Right lobe of liver (tissue), 6 donors: ENCODE measurements around the gene KLRC1. TPM values are rescaled to one million over a fixed set of nuclear protein-coding genes. Genes with fewer than 3 reads are reported as not detected.
"Not testable (repeated sequence)": the region's sequence is repeated elsewhere in the genome, so short reads cannot be mapped to it uniquely, and the experiment has no call there.

Experiments used
- ATAC-seq, 4 donors: fragments of 200-7000 bp; cut with Tn5 transposase; one replicate each; pipeline ENCODE4 v1.9.1; 2020; ENCODE audit warnings: mild to moderate bottlenecking in 4 of 4, moderate library complexity in 4 of 4
- DNase-seq, 3 donors: peaks; one replicate each; pipeline ENCODE4 v3.0.0-alpha.2; 2020
- H3K27ac ChIP-seq, 3 donors: fragments of 200-600 bp; one replicate each; pipeline ENCODE4 v1.8.0; 2022
- H3K27me3 ChIP-seq, 2 donors: fragments of 200-600 bp; one replicate each; pipeline ENCODE4 v1.8.0; 2022
- H3K36me3 ChIP-seq, 4 donors: fragments of 200-600 bp; sonication (generic) in 1 of 4; one replicate each; pipeline versions ENCODE4 v1.5.1 to v1.8.0; 2017 to 2022; ENCODE audit warnings: control low read depth in 1 of 4
- H3K4me1 ChIP-seq, 4 donors: fragments of 200-600 bp; sonication (generic) in 1 of 4; one replicate each; pipeline versions ENCODE4 v1.5.1 to v1.8.0; 2017 to 2022; ENCODE audit warnings: control low read depth in 1 of 4
- H3K4me3 ChIP-seq, 3 donors: fragments of 200-600 bp; one replicate each; pipeline ENCODE4 v1.8.0; 2022
- H3K9me3 ChIP-seq, 4 donors: fragments of 200-600 bp; sonication (generic) in 1 of 4; one replicate each; pipeline versions ENCODE4 v1.5.1 to v1.8.0; 2017 to 2022; ENCODE audit warnings: control low read depth in 1 of 4
- CTCF ChIP-seq, 4 donors: fragments of 200-600 bp in 3 of 4; fragments of 450-650 bp in 1 of 4; IDR thresholded peaks; one replicate each; pipeline versions ENCODE4 v1.5.1 to v1.8.0; 2016 to 2022; ENCODE audit warnings: antibody characterized with exemption in 4 of 4, mild to moderate bottlenecking in 2 of 4
- POLR2A ChIP-seq: fragments of 450-650 bp; IDR thresholded peaks from one replicate; pipeline ENCODE4 v1.6.1; 2017; ENCODE audit warnings: antibody characterized with exemption, mild to moderate bottlenecking
- WGBS: methylation state at CpG from one replicate; pipeline ENCODE4 v1.1.6; 2018; ENCODE audit warnings: low coverage, low lambda C conversion rate; ENCODE audit not compliant: insufficient coverage; ENCODE audit errors: missing lambda C conversion rate; 5-methylcytosine and 5-hydroxymethylcytosine counted together
- intact Hi-C, 2 donors: fragments of 100-400 bp; cut with DNase I; formaldehyde crosslinking; loops; one replicate each; pipeline versions ENCODE4 v1.11.2 to v1.14.1; 2022
- total RNA-seq, 6 experiments: library from RNA; depleted of rRNA in 2 of 6; stranded (reverse); fragments of >200 nt in 2 of 6; fragmentation: NEBNext Ultra II Directional in 3 of 6; extraction: Animal tissue kit (Norgen Biotek cat#: 25700) in 3 of 6; gene quantifications; one replicate each; pipeline versions ENCODE4 v1.1.0 to v1.2.4, GENCODE V29; 2016 to 2023
- donor health status: DM: no; HTN: yes; CAD: no.
- donor health status: DM: no; HTN: no; CAD: no.
- donor health status: DM: no; HTN: no; CAD: no.
- donor health status: DM: no; HTN: yes; CAD: no.
- donor health status: DM: no; HTN: yes; CAD: no.

KLRC1 gene
- total RNA-seq, 6 experiments from 2014 or later, result 0.20 to 0.61 (median 0.28) TPM; not detected in 2

GRCh38 chr12:10397296-10397695 is 55.9 kb downstream of the KLRC1 start:
- Histone ChIP-seq H3K4me3 (no peak overlapping the region), H3K27ac (no peak overlapping the region), H3K9me3 (no peaks in the 10 kb centered on the region), H3K36me3 (no peaks in the 10 kb centered on the region), H3K27me3 (no peaks in the 10 kb centered on the region), H3K4me1 (no peaks in the 10 kb centered on the region)
- TF ChIP-seq POLR2A, result no peak
- no peak for TF ChIP-seq CTCF (IDR thresholded peaks at IDR 0.05)
- ATAC-seq (no peak), DNase-seq (no peak)
- 58% methylated on average over 2 of the region's 2 CpGs for WGBS
- intact Hi-C loops, result no loop called here

GRCh38 chr12:10396176-10396575 is 57.0 kb downstream of the KLRC1 start:
- DNase-seq, intact Hi-C loops, H3K36me3 ChIP-seq, ATAC-seq, H3K27ac ChIP-seq, H3K4me1 ChIP-seq, H3K4me3 ChIP-seq, H3K27me3 ChIP-seq, H3K9me3 ChIP-seq: not testable (repeated sequence)
- 85% methylated on average over 15 of the region's 15 CpGs for WGBS

Other genes with a start within 250 kb of the KLRC1 start
- 100 to 1,000 TPM in 1 of 6 experiments, 10 to 100 TPM in 5; 59.5 to 123 (median 83.4) TPM for gene GABARAPL1, start 240.5 kb downstream of the KLRC1 start, total RNA-seq
- gene KLRD1, start 145.5 kb downstream of the KLRC1 start, total RNA-seq, result 1 to 10 TPM in 3 of 6 experiments, under 1 TPM in 3; 0.68 to 2.3 (median 1.1) TPM
- 1 to 10 TPM in 3 of 6 experiments, under 1 TPM in 3; 0.24 to 1.5 (median 1.0) TPM for gene KLRK1, start 63.3 kb downstream of the KLRC1 start, total RNA-seq
- under 1 TPM in 1 of 6 experiments, not detected in 5; 0.39 TPM for gene KLRC4, start 43.6 kb downstream of the KLRC1 start, total RNA-seq
- not detected for gene KLRC3, start 32.8 kb downstream of the KLRC1 start, total RNA-seq
- under 1 TPM in 4 of 6 experiments, not detected in 2; 0.31 to 0.68 (median 0.48) TPM for gene KLRC2, start 17.4 kb downstream of the KLRC1 start, total RNA-seq
- gene EIF2S3B, start 52.5 kb upstream of the KLRC1 start, total RNA-seq, result 1 to 10 TPM in 1 of 6 experiments, under 1 TPM in 3, not detected in 2; 0.19 to 1.4 (median 0.24) TPM
- 10 to 100 TPM in 1 of 6 experiments, 1 to 10 TPM in 5; 6.6 to 11.8 (median 9.6) TPM for gene MAGOHB, start 160.2 kb upstream of the KLRC1 start, total RNA-seq
- not detected for gene STYK1, start 220.7 kb upstream of the KLRC1 start, total RNA-seq